HG02943 (cell line): ENCODE data around the gene ATP10A.

Source experiments
- ATAC-seq: cut with Tn5 transposase; IDR thresholded peaks from one replicate; pipeline ENCODE4 v1.9.1; 2021; ENCODE audit warnings: mild to moderate bottlenecking, low read depth, moderate library complexity; ENCODE audit not compliant: unreplicated experiment

Gene ATP10A, protein sequence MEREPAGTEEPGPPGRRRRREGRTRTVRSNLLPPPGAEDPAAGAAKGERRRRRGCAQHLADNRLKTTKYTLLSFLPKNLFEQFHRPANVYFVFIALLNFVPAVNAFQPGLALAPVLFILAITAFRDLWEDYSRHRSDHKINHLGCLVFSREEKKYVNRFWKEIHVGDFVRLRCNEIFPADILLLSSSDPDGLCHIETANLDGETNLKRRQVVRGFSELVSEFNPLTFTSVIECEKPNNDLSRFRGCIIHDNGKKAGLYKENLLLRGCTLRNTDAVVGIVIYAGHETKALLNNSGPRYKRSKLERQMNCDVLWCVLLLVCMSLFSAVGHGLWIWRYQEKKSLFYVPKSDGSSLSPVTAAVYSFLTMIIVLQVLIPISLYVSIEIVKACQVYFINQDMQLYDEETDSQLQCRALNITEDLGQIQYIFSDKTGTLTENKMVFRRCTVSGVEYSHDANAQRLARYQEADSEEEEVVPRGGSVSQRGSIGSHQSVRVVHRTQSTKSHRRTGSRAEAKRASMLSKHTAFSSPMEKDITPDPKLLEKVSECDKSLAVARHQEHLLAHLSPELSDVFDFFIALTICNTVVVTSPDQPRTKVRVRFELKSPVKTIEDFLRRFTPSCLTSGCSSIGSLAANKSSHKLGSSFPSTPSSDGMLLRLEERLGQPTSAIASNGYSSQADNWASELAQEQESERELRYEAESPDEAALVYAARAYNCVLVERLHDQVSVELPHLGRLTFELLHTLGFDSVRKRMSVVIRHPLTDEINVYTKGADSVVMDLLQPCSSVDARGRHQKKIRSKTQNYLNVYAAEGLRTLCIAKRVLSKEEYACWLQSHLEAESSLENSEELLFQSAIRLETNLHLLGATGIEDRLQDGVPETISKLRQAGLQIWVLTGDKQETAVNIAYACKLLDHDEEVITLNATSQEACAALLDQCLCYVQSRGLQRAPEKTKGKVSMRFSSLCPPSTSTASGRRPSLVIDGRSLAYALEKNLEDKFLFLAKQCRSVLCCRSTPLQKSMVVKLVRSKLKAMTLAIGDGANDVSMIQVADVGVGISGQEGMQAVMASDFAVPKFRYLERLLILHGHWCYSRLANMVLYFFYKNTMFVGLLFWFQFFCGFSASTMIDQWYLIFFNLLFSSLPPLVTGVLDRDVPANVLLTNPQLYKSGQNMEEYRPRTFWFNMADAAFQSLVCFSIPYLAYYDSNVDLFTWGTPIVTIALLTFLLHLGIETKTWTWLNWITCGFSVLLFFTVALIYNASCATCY (N-terminal part only)

DNA sequence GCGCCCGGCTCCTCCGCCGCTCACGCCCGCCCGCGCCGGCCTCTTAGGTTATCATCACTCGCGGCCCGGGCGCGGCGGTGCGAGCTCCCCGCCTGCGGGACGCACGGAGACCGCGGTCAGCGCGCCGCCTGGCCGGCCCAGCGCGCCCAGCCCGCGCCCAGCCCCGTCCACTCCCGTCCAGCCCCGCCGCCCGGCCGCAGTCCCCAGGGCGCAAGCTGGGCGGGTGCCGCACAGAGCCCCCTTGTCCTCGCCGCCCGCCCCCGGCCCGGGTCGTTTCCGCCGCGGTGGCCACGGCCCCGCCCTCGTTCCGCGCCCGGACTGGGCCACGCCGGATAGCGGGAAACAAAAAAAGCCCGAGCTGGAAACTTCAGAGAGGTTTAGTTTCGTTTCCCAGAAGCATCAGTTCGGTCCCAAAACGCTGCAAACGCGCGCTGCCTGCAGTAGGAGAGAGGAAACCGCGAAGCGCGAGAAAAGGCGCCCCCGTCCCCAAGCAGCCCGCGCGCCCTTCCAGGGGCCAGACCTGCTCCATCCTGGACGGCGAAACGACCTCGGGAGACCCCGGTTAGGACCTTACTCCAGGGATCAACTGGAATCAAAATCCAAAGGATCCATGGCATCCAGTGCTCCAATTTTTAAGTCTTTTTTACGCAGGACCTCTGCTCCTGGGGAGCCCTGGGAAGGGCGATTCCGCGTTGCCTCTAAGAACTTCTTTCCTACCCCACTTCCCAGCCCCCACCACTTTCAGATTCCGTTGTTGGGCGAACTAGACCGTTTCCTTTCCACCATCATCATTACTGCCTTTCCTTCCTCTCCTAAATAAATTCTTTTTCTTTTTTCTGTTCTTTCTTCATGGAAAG is at the start of gene ATP10A:
Gene ATP10A, minus strand, starts transcription at position 217 of the 857 bp plus-strand sequence. CDS start 231 bp downstream, outside the sequence.
- no peak for ATAC-seq

DNA sequence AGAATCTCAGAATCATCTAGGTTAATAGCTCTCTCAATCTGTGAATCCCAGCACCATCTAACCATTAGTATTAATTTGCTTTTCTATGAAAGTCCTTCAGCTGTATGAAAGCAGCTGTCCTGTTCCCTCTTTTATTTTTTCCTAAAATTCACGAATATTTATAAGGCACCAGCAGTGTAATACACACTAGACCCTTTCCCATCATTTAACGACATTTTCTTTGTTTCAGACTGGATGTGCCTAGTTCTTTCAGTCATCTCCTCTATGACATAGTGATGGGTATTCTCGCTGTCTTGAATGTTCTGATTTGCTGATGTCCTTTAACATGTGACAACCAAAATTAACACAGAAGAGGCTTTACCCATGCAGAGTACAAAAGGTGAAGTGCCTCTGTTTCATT is 48.9 kb upstream of the ATP10A start:
- no peak for ATAC-seq

DNA sequence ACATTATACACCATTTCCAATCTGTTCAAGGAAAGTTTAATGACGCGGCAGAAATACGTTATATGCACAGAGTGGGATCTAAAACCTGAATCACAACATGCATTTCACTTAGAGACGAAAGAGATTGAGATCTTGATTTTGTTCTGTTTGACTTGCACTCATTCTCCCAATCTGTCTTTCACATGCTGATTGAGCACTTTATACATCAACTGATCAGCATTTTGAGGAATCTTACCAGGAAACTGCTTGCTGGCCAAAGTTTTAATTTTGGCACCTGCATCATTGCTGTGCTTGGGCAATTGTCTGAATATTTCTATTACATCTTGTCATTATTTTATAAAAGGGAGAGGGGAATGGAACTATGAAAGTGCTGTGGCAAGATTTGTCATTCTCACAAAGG is 47.7 kb upstream of the ATP10A start:
- ATAC-seq, result no peak

- no peak for ATAC-seq
These were observed 46.7 kb upstream of the ATP10A start for GRCh38 chr15:25909806-25910205.

- ATAC-seq, result no peak
These were observed 46.2 kb upstream of the ATP10A start for GRCh38 chr15:25909325-25909724.

DNA sequence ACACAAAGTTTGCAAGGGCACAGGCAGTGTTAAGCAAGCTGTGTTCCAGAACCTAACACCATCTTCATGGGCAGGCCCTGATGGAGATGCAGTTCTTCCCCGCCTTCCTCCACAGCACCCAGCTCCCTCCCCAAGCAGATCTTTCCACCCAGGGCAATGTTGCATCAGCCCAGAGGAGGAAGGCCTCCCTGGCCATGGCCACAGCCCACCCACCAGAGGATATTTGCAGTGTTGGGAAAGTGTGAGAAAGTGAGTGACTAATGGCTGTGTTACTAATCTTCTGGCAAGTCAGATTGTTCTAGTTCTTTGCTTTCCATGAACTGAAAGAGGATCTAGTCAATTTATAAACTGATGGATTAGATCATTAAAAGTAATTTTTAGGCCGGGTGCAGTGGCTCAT is 42.0 kb upstream of the ATP10A start:
- ATAC-seq, result no peak

- ATAC-seq, result no peak
These were observed 40.0 kb upstream of the ATP10A start for GRCh38 chr15:25903024-25903581.

- no peak for ATAC-seq
These were observed 38.9 kb upstream of the ATP10A start for GRCh38 chr15:25901811-25902605.

DNA sequence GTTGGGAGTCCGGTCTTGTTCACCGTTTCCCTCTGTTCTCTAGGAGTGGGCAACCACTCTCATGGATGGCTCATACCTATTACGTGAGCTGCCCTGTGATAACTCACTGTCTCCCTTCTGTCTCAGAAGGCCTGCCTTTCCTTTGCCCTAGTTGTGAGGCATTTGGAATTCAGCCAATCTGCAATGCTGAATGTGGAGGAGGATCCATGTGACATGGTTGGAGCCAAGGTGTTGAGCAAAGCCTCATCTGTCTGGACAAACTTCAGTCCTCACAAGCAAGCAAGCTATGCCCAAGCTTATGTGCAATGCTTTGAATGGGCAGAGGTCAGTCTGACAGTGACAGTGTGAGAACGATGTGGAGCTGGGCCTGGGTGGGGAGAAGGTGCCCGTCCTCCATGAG is 37.8 kb upstream of the ATP10A start:
- ATAC-seq, result no peak

DNA sequence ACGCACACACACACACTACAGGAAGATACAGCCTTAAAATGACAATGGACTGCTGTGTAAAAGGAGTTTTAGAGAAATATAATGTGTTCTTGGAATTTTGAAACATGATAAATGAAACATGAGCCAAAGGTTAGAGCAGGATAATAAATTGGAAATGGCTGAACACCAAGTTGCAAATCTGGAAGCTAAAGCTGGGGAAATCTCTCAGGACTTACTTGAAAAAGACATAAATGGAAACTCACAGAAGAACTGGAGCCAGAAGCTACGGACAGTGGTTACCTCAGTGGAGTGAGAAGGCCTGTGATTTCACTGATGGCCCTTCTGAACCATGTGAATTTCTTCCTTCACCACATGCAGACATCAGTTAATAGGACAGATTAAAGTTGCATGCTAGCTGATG is 37.3 kb upstream of the ATP10A start:
- ATAC-seq, result no peak

- ATAC-seq, result no peak
These were observed 36.7 kb upstream of the ATP10A start for GRCh38 chr15:25899870-25900269.

DNA sequence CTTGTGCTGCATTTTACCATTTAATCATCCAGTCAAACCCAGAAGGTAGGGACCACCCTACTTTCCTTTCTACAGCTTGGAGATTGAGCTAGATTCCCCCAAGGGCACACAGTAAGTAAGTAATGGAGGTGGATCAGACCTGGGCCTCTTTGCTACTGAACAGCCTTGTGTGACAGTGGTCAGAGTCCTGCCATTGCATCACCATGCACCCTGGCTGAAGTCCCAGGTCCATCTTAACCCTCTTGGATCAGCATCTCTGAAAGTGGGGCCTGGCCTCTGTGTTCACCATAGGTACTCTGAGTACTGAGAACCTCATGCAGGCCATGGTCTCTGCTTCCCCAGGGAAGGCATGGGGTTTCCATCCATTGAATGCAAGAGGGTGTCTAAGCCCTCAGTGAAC is 34.5 kb upstream of the ATP10A start:
- no peak for ATAC-seq

DNA sequence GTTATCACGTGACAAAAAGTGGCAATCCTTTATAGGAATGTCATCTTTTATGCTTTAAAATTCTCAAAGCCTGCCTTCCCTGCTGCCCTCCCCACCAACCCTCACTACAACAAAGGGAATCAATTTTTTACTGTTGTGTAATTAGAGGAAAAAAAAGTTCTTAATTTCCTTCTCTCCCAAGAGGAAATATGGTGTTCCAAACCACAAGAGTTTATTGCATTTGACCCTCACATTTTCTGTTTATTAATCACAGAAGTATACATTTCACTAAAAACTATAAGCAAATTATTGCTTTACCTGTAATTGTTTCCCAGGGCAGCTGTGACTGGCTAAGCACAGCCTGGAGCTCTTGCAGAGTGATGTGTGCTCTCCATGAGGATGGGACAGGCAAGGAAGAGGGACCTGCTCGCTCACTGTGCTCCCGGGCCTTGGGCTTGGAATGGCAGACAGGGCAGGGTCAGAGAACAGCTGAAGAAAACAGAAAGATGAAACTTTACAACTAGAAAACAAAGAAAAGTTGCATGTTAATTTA is 31.3 kb upstream of the ATP10A start:
- ATAC-seq, result no peak

DNA sequence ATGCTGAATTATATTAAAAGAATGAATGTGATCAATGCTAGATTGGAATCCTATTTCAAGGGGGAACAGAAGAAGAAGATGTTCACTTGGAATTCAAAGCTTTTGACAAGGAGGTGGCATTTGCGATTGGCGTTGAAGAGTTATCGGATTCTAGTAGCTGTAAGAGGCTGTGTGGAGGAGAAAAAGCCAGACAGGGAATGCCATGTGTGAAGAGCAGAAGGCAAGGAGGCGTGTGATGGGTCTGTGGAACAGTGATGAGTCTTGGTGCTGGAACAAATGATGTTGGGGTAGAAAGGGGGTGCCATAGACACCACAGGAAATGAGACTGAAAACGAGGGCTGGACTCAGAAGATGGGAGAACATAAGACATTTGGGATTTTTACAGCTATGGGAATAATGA is 30.5 kb upstream of the ATP10A start:
- ATAC-seq, result no peak

DNA sequence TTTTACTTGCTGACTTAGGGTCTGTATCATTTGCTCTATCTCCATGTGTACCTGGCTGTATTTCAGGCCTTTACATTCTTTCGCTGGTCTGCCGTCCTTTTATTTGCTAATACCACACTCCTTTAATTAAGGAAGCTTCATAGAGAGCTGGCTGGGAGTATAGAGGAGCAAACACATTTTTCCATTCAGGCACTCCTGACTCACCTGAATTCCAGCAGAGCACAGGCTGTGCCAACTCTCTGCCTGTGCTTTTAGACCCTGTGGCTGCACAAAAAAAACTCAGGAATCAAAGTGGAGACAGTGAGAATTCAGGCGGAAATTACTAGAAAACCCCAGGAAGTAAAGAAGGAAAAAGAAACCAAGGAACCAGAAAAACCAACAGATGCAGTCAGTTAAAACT is 29.0 kb upstream of the ATP10A start:
- ATAC-seq, result no peak

GRCh38 chr15:25891081-25891480 is 28.0 kb upstream of the ATP10A start:
- ATAC-seq, result no peak

DNA sequence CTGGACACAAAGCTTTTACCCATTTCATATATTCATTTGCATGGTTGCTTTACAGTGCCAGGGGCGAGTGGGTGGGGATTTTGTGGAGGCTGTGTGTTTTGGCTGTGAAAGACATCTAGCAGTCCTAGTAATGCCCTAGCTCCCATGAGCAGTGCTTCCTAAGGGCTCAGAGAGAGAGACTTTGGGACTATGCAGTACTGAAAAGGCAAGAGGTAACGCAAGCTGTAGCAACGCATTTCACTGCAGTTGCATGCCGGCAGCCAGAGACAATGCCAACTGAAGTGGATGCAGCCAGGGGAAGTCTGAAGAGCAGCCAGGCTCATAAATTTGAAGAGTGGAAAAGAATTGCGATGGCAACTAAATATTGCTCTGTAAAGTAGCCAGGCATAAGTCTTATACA is 27.4 kb upstream of the ATP10A start:
- ATAC-seq, result no peak

- ATAC-seq, result no peak
These were observed 24.7 kb upstream of the ATP10A start for GRCh38 chr15:25887870-25888269.
